Measurements from ENCODE around the gene PDE6H. TPM values are rescaled to one million over a fixed set of nuclear protein-coding genes. Genes with fewer than 3 reads are reported as not detected.

The PDE6H gene
- polyA plus RNA-seq, 1 donor (not counting 4 experiments of a cell fraction or from before 2014, with no cell fraction given) = not detected

- Histone ChIP-seq H4K20me1 (ENCODE audit: control insufficient read depth, extremely low read depth, insufficient read depth, low read length) (no peaks in the 10 kb centered on the region), H3K4me3 (ENCODE audit: control insufficient read depth in 2 of 3, extremely low read depth in 1 of 3, insufficient read depth in 2 of 3, low read depth in 1 of 3, low read length in 3 of 3) (no peak overlapping the region), H3K79me2 (ENCODE audit: control insufficient read depth, insufficient read depth, low read length) (peaks cover 8% of the 10 kb centered on the region), H3K4me1 (ENCODE audit: control insufficient read depth, extremely low read depth, insufficient read depth, low read length) (peaks cover 22% of the 10 kb centered on the region), H3K9me3 (ENCODE audit: control insufficient read depth, low read depth, low read length) (no peaks in the 10 kb centered on the region), H3K4me2 (ENCODE audit: control insufficient read depth, extremely low read depth, insufficient read depth, low read depth, low read length) (no peak overlapping the region), H3K9ac (ENCODE audit: control insufficient read depth, extremely low read depth, insufficient read depth, low read length) (no peak overlapping the region), H3K27ac (ENCODE audit: control insufficient read depth, insufficient read depth, low read length) (no peak overlapping the region), H3K36me3 (ENCODE audit: control insufficient read depth in 2 of 2, extremely low read depth in 1 of 2, insufficient read depth in 2 of 2, low read length in 2 of 2) (no peaks in the 10 kb centered on the region), H2AFZ (ENCODE audit: control insufficient read depth, low read length) (no peak overlapping the region), H3K9me1 (ENCODE audit: control insufficient read depth, extremely low read depth, insufficient read depth, low read length) (no peaks in the 10 kb centered on the region), H3K27me3 (ENCODE audit: control insufficient read depth, extremely low read depth, insufficient read depth, low read length) (no peaks in the 10 kb centered on the region)
- dilution Hi-C loops (cut with MboI; ENCODE audit: extremely low pct_ligation_motif_present, low sequenced_read_pairs) = no loop called here
- DNase-seq (ENCODE audit: low read depth, low spot score) (no peak), FAIRE-seq (no peak)
- TF ChIP-seq CTCF (optimal IDR thresholded peaks at IDR 0.05 in 1 of 3, IDR thresholded peaks at IDR 0.05 in 1 of 3, conservative IDR thresholded peaks at IDR 0.05 in 1 of 3; ENCODE audit: extremely low read depth in 1 of 3, insufficient read depth in 2 of 3, low read length in 3 of 3) (no peak), EZH2 (IDR thresholded peaks at IDR 0.05; ENCODE audit: low read length) (no peak)
Measured at GRCh38 chr12:14964406-14964805, 8.4 kb upstream of the PDE6H start.

GRCh38 chr12:14965221-14965620, 7.6 kb upstream of the PDE6H start:
- Histone ChIP-seq H3K9ac (ENCODE audit: control insufficient read depth, extremely low read depth, insufficient read depth, low read length) (no peak overlapping the region), H3K9me1 (ENCODE audit: control insufficient read depth, extremely low read depth, insufficient read depth, low read length) (no peaks in the 10 kb centered on the region), H3K27ac (ENCODE audit: control insufficient read depth, insufficient read depth, low read length) (no peak overlapping the region), H3K9me3 (ENCODE audit: control insufficient read depth, low read depth, low read length) (no peaks in the 10 kb centered on the region), H2AFZ (ENCODE audit: control insufficient read depth, low read length) (no peak overlapping the region), H3K4me2 (ENCODE audit: control insufficient read depth, extremely low read depth, insufficient read depth, low read depth, low read length) (no peak overlapping the region), H4K20me1 (ENCODE audit: control insufficient read depth, extremely low read depth, insufficient read depth, low read length) (no peaks in the 10 kb centered on the region), H3K36me3 (ENCODE audit: control insufficient read depth in 2 of 2, extremely low read depth in 1 of 2, insufficient read depth in 2 of 2, low read length in 2 of 2) (no peaks in the 10 kb centered on the region), H3K79me2 (ENCODE audit: control insufficient read depth, insufficient read depth, low read length) (peaks cover under 1% of the 10 kb centered on the region), H3K27me3 (ENCODE audit: control insufficient read depth, extremely low read depth, insufficient read depth, low read length) (no peaks in the 10 kb centered on the region), H3K4me3 (ENCODE audit: control insufficient read depth in 2 of 3, extremely low read depth in 1 of 3, insufficient read depth in 2 of 3, low read depth in 1 of 3, low read length in 3 of 3) (no peak overlapping the region), H3K4me1 (ENCODE audit: control insufficient read depth, extremely low read depth, insufficient read depth, low read length) (peaks cover 14% of the 10 kb centered on the region)
- TF ChIP-seq CTCF (optimal IDR thresholded peaks at IDR 0.05 in 1 of 3, IDR thresholded peaks at IDR 0.05 in 1 of 3, conservative IDR thresholded peaks at IDR 0.05 in 1 of 3; ENCODE audit: extremely low read depth in 1 of 3, insufficient read depth in 2 of 3, low read length in 3 of 3) (no peak), EZH2 (IDR thresholded peaks at IDR 0.05; ENCODE audit: low read length) (no peak)
- no peak for FAIRE-seq
- dilution Hi-C loops (cut with MboI; ENCODE audit: extremely low pct_ligation_motif_present, low sequenced_read_pairs) = no loop called here
- no peak for DNase-seq (ENCODE audit: low read depth, low spot score)

Measured in keratinocyte (primary cell).